PC-9 (cell line): ENCODE results near the gene MAP4K3. TPM values are rescaled to one million over a fixed set of nuclear protein-coding genes. Genes with fewer than 3 reads are reported as not detected.

Experiments used
- BruUV-seq: library from RNA; stranded (reverse); fragments of 400-500 nt; replicated peaks from 2 replicates; lab custom pipeline; 2021; lab: Mats Ljungman, UMichigan
- CTCF ChIA-PET: fragments of 300-600 bp; sonication (Branson Sonifier 250); formaldehyde crosslinking; loops from one replicate; lab custom pipeline; 2022; ENCODE audit warnings: antibody characterized with exemption; lab: Charles Lee
- POLR2A ChIA-PET: fragments of 300-600 bp; sonication (Branson Sonifier 250); formaldehyde crosslinking; loops from one replicate; lab custom pipeline; 2022; ENCODE audit warnings: antibody characterized with exemption; ENCODE audit not compliant: unreplicated experiment; lab: Charles Lee
- DNase-seq, 2 experiments: peaks; one replicate each; pipeline versions ENCODE4 v3.0.0 to v3.0.0-alpha.2; 2015 to 2022; ENCODE audit warnings: mixed read lengths in 1 of 2
- H2AFZ ChIP-seq: fragments of 200-600 bp; sonication (generic); 2 replicates; pipeline ENCODE4 v1.8.1; 2017; ENCODE audit warnings: antibody characterized with exemption
- H3F3A ChIP-seq: fragments of 200-600 bp; sonication (generic); 2 replicates; pipeline ENCODE4 v1.8.1; 2017; ENCODE audit warnings: antibody characterized with exemption, mild to moderate bottlenecking, low read depth; ENCODE audit not compliant: insufficient read depth
- H3K27ac ChIP-seq: fragments of 200-600 bp; sonication (generic); 2 replicates; pipeline ENCODE4 v1.6.1; 2016; ENCODE audit warnings: mixed run types
- H3K27me3 ChIP-seq: fragments of 200-600 bp; sonication (generic); 2 replicates; pipeline ENCODE4 v1.6.1; 2016; ENCODE audit warnings: low read depth, mixed run types; ENCODE audit not compliant: insufficient read depth
- H3K36me3 ChIP-seq: fragments of 200-600 bp; sonication (generic); 2 replicates; pipeline ENCODE4 v1.6.1; 2016; ENCODE audit warnings: low read depth, mixed run types
- H3K4me1 ChIP-seq: fragments of 200-600 bp; sonication (generic); replicated peaks from 2 replicates; pipeline ENCODE4 v1.6.1; 2016; ENCODE audit warnings: mixed run types; ENCODE audit not compliant: insufficient read depth
- H3K4me2 ChIP-seq: fragments of 200-600 bp; sonication (generic); 2 replicates; pipeline ENCODE4 v1.6.1; 2017; ENCODE audit warnings: mixed run types
- H3K4me3 ChIP-seq: fragments of 200-600 bp; sonication (generic); 2 replicates; pipeline ENCODE4 v1.6.1; 2016; ENCODE audit warnings: mixed run types
- H3K79me2 ChIP-seq: fragments of 200-600 bp; sonication (generic); 2 replicates; pipeline ENCODE4 v1.6.1; 2017; ENCODE audit warnings: low read depth, mixed run types
- H3K9me2 ChIP-seq: fragments of 200-600 bp; sonication (generic); 2 replicates; pipeline ENCODE4 v1.8.1; 2017; ENCODE audit warnings: mild to moderate bottlenecking; ENCODE audit not compliant: insufficient read depth
- H3K9me3 ChIP-seq: fragments of 200-600 bp; sonication (generic); 2 replicates; pipeline ENCODE4 v1.8.1; 2016; ENCODE audit warnings: low read depth; ENCODE audit not compliant: insufficient read depth
- H4K20me1 ChIP-seq: fragments of 200-600 bp; sonication (generic); 2 replicates; pipeline ENCODE4 v1.8.1; 2017; ENCODE audit not compliant: insufficient read depth
- CTCF ChIP-seq: fragments of 200-600 bp; sonication (generic); conservative IDR thresholded peaks from 2 replicates; pipeline ENCODE4 v1.6.1; 2017; ENCODE audit warnings: mixed run types, antibody characterized with exemption, mild to moderate bottlenecking, moderate library complexity
- EZH2 ChIP-seq: fragments of 200-600 bp; sonication (generic); IDR thresholded peaks from 2 replicates; pipeline ENCODE4 v1.8.0; 2017; ENCODE audit warnings: antibody characterized with exemption, low read depth
- intact Hi-C: fragments of 100-400 bp; cut with micrococcal nuclease; formaldehyde crosslinking; loops from one replicate; pipeline ENCODE4 v1.10.0; 2022; ENCODE audit not compliant: unreplicated experiment
- total RNA-seq: library from RNA; stranded (reverse); gene quantifications from 2 replicates; pipeline ENCODE4 v1.2.3, GENCODE V29; 2021

MAP4K3 gene
- total RNA-seq, 1 experiment from 2014 or later, result 38.4 TPM

GRCh38 chr2:39464864-39465263, 27.8 kb upstream of the MAP4K3 start:
- Histone ChIP-seq H3K4me1 (peaks cover 29% of the 10 kb centered on the region), H3K9me2 (no peaks in the 10 kb centered on the region; the same call in 1 of the 2 replicates), H3K4me2 (no peak overlapping the region), H3F3A (peaks cover 23% of the 10 kb centered on the region), H3K9me3 (no peaks in the 10 kb centered on the region), H3K4me3 (no peak overlapping the region), H3K27ac (no peak overlapping the region), H3K36me3 (no peaks in the 10 kb centered on the region; the same call in 1 of the 2 replicates), H2AFZ (no peak overlapping the region), H3K79me2 (no peaks in the 10 kb centered on the region), H3K27me3 (no peaks in the 10 kb centered on the region), H4K20me1 (no peaks in the 10 kb centered on the region)
- POLR2A ChIA-PET, result no interaction called here
- no peak for DNase-seq
- intact Hi-C loops, result no loop called here
- BruUV-seq, result no TSS peak
- TF ChIP-seq CTCF (no peak), EZH2 (no peak)
- CTCF ChIA-PET, result no interaction called here

GRCh38 chr2:39455826-39456225, 18.7 kb upstream of the MAP4K3 start:
- Histone ChIP-seq H3K36me3 (peaks cover 11% of the 10 kb centered on the region; the same call in 1 of the 2 replicates), H3K79me2 (no peaks in the 10 kb centered on the region), H3K4me1 (no peaks in the 10 kb centered on the region), H3K27ac (no peak overlapping the region), H3K27me3 (no peaks in the 10 kb centered on the region), H3K4me2 (no peak overlapping the region), H3K9me2 (no peaks in the 10 kb centered on the region; the same call in 1 of the 2 replicates), H4K20me1 (no peaks in the 10 kb centered on the region), H3K4me3 (no peak overlapping the region), H3K9me3 (peaks cover 8% of the 10 kb centered on the region; the same call in 1 of the 2 replicates), H3F3A (no peaks in the 10 kb centered on the region), H2AFZ (no peak overlapping the region)
- POLR2A ChIA-PET, result no interaction called here
- DNase-seq, result no peak
- intact Hi-C loops, result no loop called here
- BruUV-seq, result no TSS peak
- TF ChIP-seq EZH2 (no peak), CTCF (no peak)
- CTCF ChIA-PET, result no interaction called here

GRCh38 chr2:39452396-39452795, 15.3 kb upstream of the MAP4K3 start:
- Histone ChIP-seq H3K27me3 (no peaks in the 10 kb centered on the region), H3K79me2 (no peaks in the 10 kb centered on the region), H3K27ac (no peak overlapping the region), H2AFZ (no peak overlapping the region), H3K36me3 (peaks cover 11% of the 10 kb centered on the region; the same call in 1 of the 2 replicates), H3K4me1 (peaks cover 10% of the 10 kb centered on the region), H3K9me3 (no peaks in the 10 kb centered on the region), H3K9me2 (no peaks in the 10 kb centered on the region), H3K4me2 (no peak overlapping the region), H3K4me3 (no peak overlapping the region), H4K20me1 (no peaks in the 10 kb centered on the region), H3F3A (no peaks in the 10 kb centered on the region)
- BruUV-seq, result no TSS peak
- no peak for DNase-seq
- intact Hi-C loops, result no loop called here
- POLR2A ChIA-PET, result no interaction called here
- no peak for TF ChIP-seq EZH2
- no peak for TF ChIP-seq CTCF
- CTCF ChIA-PET, result no interaction called here
